Lower leg skin (tissue), 3 donors: ENCODE measurements around the gene SULT1E1.

Experiments
- CTCF ChIP-seq, 3 donors: fragments of 450-650 bp; IDR thresholded peaks; one replicate each; pipeline ENCODE4 v1.5.1; 2016; ENCODE audit warnings: antibody characterized with exemption in 3 of 3, mild to moderate bottlenecking in 3 of 3, moderate library complexity in 2 of 3
- POLR2A ChIP-seq, 2 donors: fragments of 450-650 bp; IDR thresholded peaks; one replicate each; pipeline ENCODE4 v1.6.1; 2016 to 2017; ENCODE audit warnings: antibody characterized with exemption in 2 of 2, mild to moderate bottlenecking in 1 of 2, moderate library complexity in 1 of 2

GRCh38 chr4:69907151-69907550 is 47.2 kb upstream of the SULT1E1 start:
- TF ChIP-seq POLR2A (IDR thresholded peaks at IDR 0.05) (no peak), CTCF (IDR thresholded peaks at IDR 0.05) (no peak)
